ENCODE data around the gene FAM83C.

- TF ChIP-seq CTCF (conservative IDR thresholded peaks at IDR 0.05; ENCODE audit: low read depth, low read length) (no peak), EZH2 (IDR thresholded peaks at IDR 0.05; ENCODE audit: borderline replicate concordance, low read depth, low read length, poor library complexity, severe bottlenecking) (no peak)
Observed at GRCh38 chr20:35275741-35276251, 16.4 kb downstream of the FAM83C start.

All from A673 (cell line).